GM12891 (cell line): ENCODE measurements around the gene ELOVL6.
A peak's percentile ranks its signal among the peaks of the same experiment; 100 is the strongest.

Source experiments
- DNase-seq: peaks from one replicate; pipeline ENCODE4 v3.0.0; 2011; ENCODE audit warnings: low spot score; ENCODE audit not compliant: insufficient read length
- FAIRE-seq: peaks from 2 replicates; lab custom pipeline; 2011; peaks lifted over from hg19 to GRCh38; lab: Jason Lieb, UNC
- PAX5 ChIP-seq: IDR thresholded peaks from 2 replicates; pipeline ENCODE4 v1.6.1; 2011; ENCODE audit warnings: low read length, moderate library complexity, mild to moderate bottlenecking; ENCODE audit not compliant: insufficient read depth, severe bottlenecking
- POLR2A ChIP-seq: IDR thresholded peaks from 2 replicates; pipeline ENCODE4 v1.6.1; 2011; ENCODE audit warnings: low read depth, low read length, control low read depth
- POLR2AphosphoS5 ChIP-seq: IDR thresholded peaks from 2 replicates; pipeline ENCODE4 v1.6.1; 2011; ENCODE audit warnings: low read depth, low read length, control low read depth
- POU2F2 ChIP-seq: IDR thresholded peaks from 2 replicates; pipeline ENCODE4 v1.6.1; 2011; ENCODE audit warnings: low read depth, mild to moderate bottlenecking, control low read depth, low read length, moderate library complexity
- SPI1 ChIP-seq: IDR thresholded peaks from 2 replicates; pipeline ENCODE4 v1.6.1; 2011; ENCODE audit warnings: low read depth, low read length, control low read depth
- TAF1 ChIP-seq: IDR thresholded peaks from 2 replicates; pipeline ENCODE4 v1.6.1; 2011; ENCODE audit warnings: low read depth, low read length, control low read depth

Gene ELOVL6

GRCh38 chr4:110009550-110009949, 188.9 kb downstream of the ELOVL6 start:
- DNase-seq, result no peak
- TF ChIP-seq SPI1, result no peak
- no peak for TF ChIP-seq POU2F2
- no peak for TF ChIP-seq POLR2A
- no peak for TF ChIP-seq TAF1
- no peak for TF ChIP-seq POLR2AphosphoS5
- FAIRE-seq, result no peak

- TF ChIP-seq POU2F2 (no peak), TAF1 (no peak), POLR2AphosphoS5 (no peak), POLR2A (no peak), SPI1 (no peak), PAX5 (no peak)
- no peak for FAIRE-seq
- no peak for DNase-seq
These were observed 189.9 kb downstream of the ELOVL6 start for GRCh38 chr4:110008540-110008939.

- FAIRE-seq (peak; percentile 20), DNase-seq (no peak)
- TF ChIP-seq PAX5 (no peak), TAF1 (no peak), POLR2AphosphoS5 (no peak), POLR2A (no peak), POU2F2 (no peak), SPI1 (no peak)
These were observed 191.2 kb downstream of the ELOVL6 start for GRCh38 chr4:110007217-110007616.

- peak; percentile 80 for FAIRE-seq
- TF ChIP-seq PAX5 (no peak), POLR2A (no peak), SPI1 (no peak), TAF1 (no peak), POLR2AphosphoS5 (no peak), POU2F2 (no peak)
- no peak for DNase-seq
These were observed 192.9 kb downstream of the ELOVL6 start for GRCh38 chr4:110005461-110006056.

- FAIRE-seq (no peak), DNase-seq (no peak)
- TF ChIP-seq POLR2AphosphoS5, result no peak
- no peak for TF ChIP-seq POU2F2
These were observed 193.9 kb downstream of the ELOVL6 start for GRCh38 chr4:110004556-110004955.

GRCh38 chr4:110003401-110004187, 194.8 kb downstream of the ELOVL6 start:
- FAIRE-seq (no peak), DNase-seq (no peak)
- TF ChIP-seq TAF1 (no peak), SPI1 (no peak), PAX5 (no peak), POLR2A (no peak), POU2F2 (no peak), POLR2AphosphoS5 (no peak)

- DNase-seq (no peak), FAIRE-seq (no peak)
- TF ChIP-seq SPI1, result no peak
- no peak for TF ChIP-seq POLR2A
- no peak for TF ChIP-seq PAX5
- TF ChIP-seq POLR2AphosphoS5, result no peak
- TF ChIP-seq TAF1, result no peak
- TF ChIP-seq POU2F2, result no peak
These were observed 196.1 kb downstream of the ELOVL6 start for GRCh38 chr4:110002326-110002725.

GRCh38 chr4:109999585-109999912, 198.9 kb downstream of the ELOVL6 start:
- FAIRE-seq, result no peak
- TF ChIP-seq POU2F2 (no peak), POLR2AphosphoS5 (no peak), SPI1 (no peak)
- no peak for DNase-seq

GRCh38 chr4:109998867-109999584, 199.4 kb downstream of the ELOVL6 start:
- peak; percentile 28 for DNase-seq
- TF ChIP-seq POLR2A (no peak), POLR2AphosphoS5 (no peak), PAX5 (no peak), SPI1 (no peak), POU2F2 (no peak), TAF1 (no peak)
- FAIRE-seq, result peak; percentile 88

- TF ChIP-seq POLR2AphosphoS5 (no peak), POLR2A (no peak), SPI1 (peak; percentile 63), PAX5 (no peak), TAF1 (no peak)
These were observed 201.9 kb downstream of the ELOVL6 start for GRCh38 chr4:109996526-109996925.

More at GRCh38 chr4:109996526-109996925, 201.9 kb downstream of the ELOVL6 start:
- DNase-seq (no peak), FAIRE-seq (no peak)
